Prostate gland (tissue), 2 donors: ENCODE data around the gene C10orf53. TPM values are rescaled to one million over a fixed set of nuclear protein-coding genes. Genes with fewer than 3 reads are reported as not detected.
"Not testable (repeated sequence)": the region's sequence is repeated elsewhere in the genome, so short reads cannot be mapped to it uniquely, and the experiment has no call there.

Source experiments
- DNase-seq: peaks from one replicate; pipeline ENCODE4 v3.0.0-alpha.2; 2019; ENCODE audit warnings: low spot score
- H3K27ac ChIP-seq, 2 donors: fragments of 200-600 bp; sonication (generic); 2 replicates each; pipeline ENCODE4 v1.5.1; 2017 to 2019
- H3K27me3 ChIP-seq: fragments of 200-600 bp; sonication (generic); replicated peaks from 2 replicates; pipeline ENCODE4 v1.5.1; 2019; ENCODE audit not compliant: insufficient read depth
- H3K36me3 ChIP-seq, 2 donors: fragments of 200-600 bp; sonication (generic); 1 replicate in 1 of 2; 2 replicates in 1 of 2; pipeline versions ENCODE4 v1.5.1 to v1.8.1; 2017 to 2019
- H3K4me1 ChIP-seq: fragments of 200-600 bp; sonication (generic); replicated peaks from 2 replicates; pipeline ENCODE4 v1.5.1; 2019
- H3K4me3 ChIP-seq, 2 donors: fragments of 200-600 bp; sonication (generic); 2 replicates each; pipeline ENCODE4 v1.5.1; 2017 to 2019
- H3K9me3 ChIP-seq: fragments of 200-600 bp; sonication (generic); 2 replicates; pipeline ENCODE4 v1.5.1; 2017
- POLR2A ChIP-seq: fragments of 450-650 bp; IDR thresholded peaks from one replicate; pipeline ENCODE4 v1.6.1; 2016; ENCODE audit warnings: antibody characterized with exemption, mild to moderate bottlenecking
- POLR2AphosphoS5 ChIP-seq: sonication (generic); formaldehyde crosslinking; IDR thresholded peaks from one replicate; pipeline ENCODE4 v1.6.1; 2017; ENCODE audit warnings: antibody characterized with exemption
- WGBS: methylation state at CpG from one replicate; pipeline ENCODE4 v1.1.5; 2018; 5-methylcytosine and 5-hydroxymethylcytosine counted together
- intact Hi-C: fragments of 100-400 bp; cut with DNase I; formaldehyde crosslinking; loops from one replicate; pipeline ENCODE4 v1.14.2; 2022
- total RNA-seq, 2 donors: library from RNA; depleted of rRNA; stranded (reverse); fragments of >200 nt; gene quantifications; one replicate each; pipeline ENCODE4 v1.1.0, GENCODE V29; 2016
- TF ChIP-seq, protein P1 (sequence below), 4 experiments: fragments of 200-600 bp in 2 of 4; fragments of 450-650 bp in 2 of 4; sonication (generic) in 2 of 4; IDR thresholded peaks; 1 replicate in 3 of 4; 2 replicates in 1 of 4; pipeline ENCODE4 v1.5.1; 2016 to 2019; ENCODE audit warnings: antibody characterized with exemption in 4 of 4, mild to moderate bottlenecking in 2 of 4, moderate library complexity in 2 of 4

The C10orf53 gene
- total RNA-seq, 2 donors from 2014 or later, result 1.5 TPM; not detected in 1

DNA sequence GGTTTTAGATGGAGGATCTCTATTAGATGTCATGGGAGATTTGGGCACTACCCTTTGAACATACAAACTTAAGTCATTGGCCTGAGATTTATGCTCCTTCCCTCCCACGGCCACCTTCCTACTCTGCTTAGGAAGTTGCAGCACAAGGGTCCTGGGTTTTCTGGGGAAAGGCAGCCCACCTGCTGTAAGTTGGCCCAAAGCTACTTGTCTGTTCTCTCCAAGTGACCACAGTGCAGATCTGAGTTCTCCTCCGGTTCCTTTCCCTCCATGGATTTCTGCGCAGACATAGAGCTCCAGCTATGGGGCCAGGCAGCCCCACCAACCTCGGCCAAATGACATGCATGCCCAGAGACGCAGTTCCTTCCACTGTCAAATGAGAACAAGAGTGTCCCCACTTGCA lies 12.8 kb upstream of the C10orf53 start:
- intact Hi-C loops, result no loop called here
- no peak for TF ChIP-seq POLR2AphosphoS5
- no peak for TF ChIP-seq POLR2A
- TF ChIP-seq, protein P1, sequence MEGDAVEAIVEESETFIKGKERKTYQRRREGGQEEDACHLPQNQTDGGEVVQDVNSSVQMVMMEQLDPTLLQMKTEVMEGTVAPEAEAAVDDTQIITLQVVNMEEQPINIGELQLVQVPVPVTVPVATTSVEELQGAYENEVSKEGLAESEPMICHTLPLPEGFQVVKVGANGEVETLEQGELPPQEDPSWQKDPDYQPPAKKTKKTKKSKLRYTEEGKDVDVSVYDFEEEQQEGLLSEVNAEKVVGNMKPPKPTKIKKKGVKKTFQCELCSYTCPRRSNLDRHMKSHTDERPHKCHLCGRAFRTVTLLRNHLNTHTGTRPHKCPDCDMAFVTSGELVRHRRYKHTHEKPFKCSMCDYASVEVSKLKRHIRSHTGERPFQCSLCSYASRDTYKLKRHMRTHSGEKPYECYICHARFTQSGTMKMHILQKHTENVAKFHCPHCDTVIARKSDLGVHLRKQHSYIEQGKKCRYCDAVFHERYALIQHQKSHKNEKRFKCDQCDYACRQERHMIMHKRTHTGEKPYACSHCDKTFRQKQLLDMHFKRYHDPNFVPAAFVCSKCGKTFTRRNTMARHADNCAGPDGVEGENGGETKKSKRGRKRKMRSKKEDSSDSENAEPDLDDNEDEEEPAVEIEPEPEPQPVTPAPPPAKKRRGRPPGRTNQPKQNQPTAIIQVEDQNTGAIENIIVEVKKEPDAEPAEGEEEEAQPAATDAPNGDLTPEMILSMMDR (IDR thresholded peaks at IDR 0.05), result no peak
- Histone ChIP-seq H3K27me3 (no peaks in the 10 kb centered on the region), H3K27ac (no peak overlapping the region), H3K4me1 (no peaks in the 10 kb centered on the region), H3K4me3 (no peak overlapping the region), H3K36me3 (no peaks in the 10 kb centered on the region), H3K9me3 (no peaks in the 10 kb centered on the region)
- WGBS, result 82% methylated on average over 5 of the region's 5 CpGs
- no peak for DNase-seq

- Histone ChIP-seq H3K9me3 (no peaks in the 10 kb centered on the region), H3K4me3 (no peak overlapping the region), H3K36me3 (no peaks in the 10 kb centered on the region), H3K27ac (no peak overlapping the region), H3K4me1 (no peaks in the 10 kb centered on the region), H3K27me3 (peaks cover 2% of the 10 kb centered on the region)
- intact Hi-C loops, result no loop called here
- no peak for DNase-seq
- TF ChIP-seq, protein P1 (IDR thresholded peaks at IDR 0.05), result no peak
- TF ChIP-seq POLR2A (no peak), POLR2AphosphoS5 (no peak)
- 47% methylated on average over 2 of the region's 2 CpGs for WGBS
These were observed 11.5 kb upstream of the C10orf53 start for GRCh38 chr10:49667991-49668390.

- intact Hi-C loops, result no loop called here
- Histone ChIP-seq H3K27ac (no peak overlapping the region), H3K27me3 (peaks cover 2% of the 10 kb centered on the region), H3K36me3 (no peaks in the 10 kb centered on the region), H3K9me3 (no peaks in the 10 kb centered on the region), H3K4me3 (no peak overlapping the region), H3K4me1 (no peaks in the 10 kb centered on the region)
- 71% methylated on average over 6 of the region's 6 CpGs for WGBS
- TF ChIP-seq POLR2A, result no peak
- TF ChIP-seq POLR2AphosphoS5, result no peak
- TF ChIP-seq, protein P1 (IDR thresholded peaks at IDR 0.05), result no peak
- no peak for DNase-seq
These were observed 10.8 kb upstream of the C10orf53 start for GRCh38 chr10:49668684-49669083.

DNA sequence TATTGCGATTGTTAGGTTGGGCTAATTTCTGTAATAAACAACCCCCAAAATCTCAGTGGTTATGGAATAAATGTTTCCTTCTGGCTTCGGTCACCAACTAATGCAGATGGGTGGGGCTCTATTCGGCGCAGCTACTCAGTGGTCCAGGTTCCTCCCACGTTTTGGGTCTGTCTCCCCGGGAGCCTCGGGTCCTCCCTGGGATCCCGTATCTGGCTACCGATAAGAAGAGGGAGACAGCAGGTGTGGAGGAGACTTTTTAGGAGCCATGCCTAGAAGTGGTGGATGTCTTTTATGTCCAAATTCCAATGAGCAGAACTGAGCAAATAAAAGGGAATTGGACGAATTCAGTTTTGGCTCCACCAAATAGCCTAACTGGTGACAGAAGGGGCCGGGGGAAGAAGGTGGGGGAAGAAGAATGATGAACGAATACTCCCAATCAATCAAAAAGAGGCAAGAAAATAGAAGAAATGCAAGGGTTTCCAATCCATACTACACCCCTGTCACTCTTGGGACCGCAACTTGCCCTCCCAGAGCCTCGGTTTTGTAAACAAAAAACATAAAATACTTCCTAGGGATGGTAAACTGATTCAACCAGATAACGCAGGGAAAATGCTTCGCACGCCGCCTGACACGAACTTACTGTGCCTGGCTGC lies 498 bp upstream of the C10orf53 start:
- 15% methylated on average over 19 of the region's 19 CpGs for WGBS
- H3K4me1 ChIP-seq, result no peaks in the 10 kb centered on the region
- no peaks in the 10 kb centered on the region for H3K9me3 ChIP-seq
- intact Hi-C loops, result no loop called here
- no peaks in the 10 kb centered on the region for H3K27me3 ChIP-seq
- no peak for DNase-seq
- no peaks in the 10 kb centered on the region for H3K36me3 ChIP-seq
- no peak overlapping the region for H3K27ac ChIP-seq
- TF ChIP-seq, protein P1 (IDR thresholded peaks at IDR 0.05), result no peak
- TF ChIP-seq POLR2AphosphoS5, result no peak
- no peak for TF ChIP-seq POLR2A
- H3K4me3 ChIP-seq, result no peak overlapping the region

GRCh38 chr10:49682449-49682848 lies 3.0 kb downstream of the C10orf53 start:
- H3K9me3 ChIP-seq, H3K4me3 ChIP-seq, DNase-seq, H3K4me1 ChIP-seq, intact Hi-C loops, H3K36me3 ChIP-seq, H3K27me3 ChIP-seq, H3K27ac ChIP-seq: not testable (repeated sequence)
- WGBS, result 75% methylated on average over 2 of the region's 5 CpGs
